T-cell (primary cell): ENCODE results near the gene ZNF205. TPM values are rescaled to one million over a fixed set of nuclear protein-coding genes. Genes with fewer than 3 reads are reported as not detected.

Experiments
- ATAC-seq, 4 experiments: fragments of 200-7000 bp in 3 of 4; fragments of 150-1000 bp in 1 of 4; cut with Tn5 transposase; replicated peaks in 1 of 4; 1 replicate in 3 of 4; 2 replicates in 1 of 4; pipeline ENCODE4 v1.10.0; 2021; ENCODE audit warnings: moderate library complexity in 3 of 4, mild to moderate bottlenecking in 2 of 4, moderate number of reproducible peaks in 1 of 4
- CTCF ChIA-PET, 2 donors: fragments of 300-600 bp; sonication (Branson Sonifier 250); formaldehyde crosslinking; loops; one replicate each; lab custom pipeline; 2022; ENCODE audit warnings: antibody characterized with exemption in 2 of 2; lab: Charles Lee
- POLR2A ChIA-PET, 2 donors: fragments of 300-600 bp; sonication (Branson Sonifier 250); formaldehyde crosslinking; loops; one replicate each; lab custom pipeline; 2022; ENCODE audit warnings: antibody characterized with exemption in 2 of 2; lab: Charles Lee
- DNase-seq, 35 experiments: peaks; one replicate each; pipeline versions ENCODE4 v3.0.0 to v3.0.0-alpha.2; 2013 to 2023
- H3K27ac ChIP-seq: one replicate; pipeline ENCODE4 v1.5.1; 2013; ENCODE audit warnings: low read length
- H3K27me3 ChIP-seq, 2 experiments: replicated peaks in 1 of 2; 1 replicate in 1 of 2; 2 replicates in 1 of 2; pipeline versions ENCODE4 v1.6.1 to v1.7.0; 2013; ENCODE audit warnings: low read length in 1 of 2, mixed read lengths in 1 of 2; ENCODE audit not compliant: control insufficient read depth in 2 of 2, insufficient read depth in 2 of 2; ENCODE audit errors: extremely low read depth in 1 of 2
- H3K36me3 ChIP-seq, 2 donors: 1 replicate in 1 of 2; 2 replicates in 1 of 2; pipeline versions ENCODE4 v1.6.1 to v1.7.0; 2013; ENCODE audit warnings: low read length in 1 of 2; ENCODE audit not compliant: control insufficient read depth in 2 of 2, insufficient read depth in 1 of 2; ENCODE audit errors: extremely low read depth in 1 of 2
- H3K4me1 ChIP-seq, 2 experiments: 1 replicate in 1 of 2; 2 replicates in 1 of 2; pipeline versions ENCODE4 v1.6.1 to v1.7.0; 2013; ENCODE audit warnings: low read length in 2 of 2, mixed read lengths in 1 of 2; ENCODE audit not compliant: insufficient read depth in 2 of 2, control insufficient read depth in 1 of 2; ENCODE audit errors: extremely low read depth in 1 of 2
- H3K4me3 ChIP-seq, 2 donors: 1 replicate in 1 of 2; 2 replicates in 1 of 2; pipeline versions ENCODE4 v1.5.1 to v1.7.0; 2013; ENCODE audit warnings: mild to moderate bottlenecking in 2 of 2, low read length in 1 of 2, moderate library complexity in 1 of 2; ENCODE audit not compliant: control insufficient read depth in 1 of 2; ENCODE audit errors: extremely low read depth in 1 of 2
- H3K9me3 ChIP-seq: 2 replicates; pipeline ENCODE4 v1.7.0; 2013
- H3K27ac Mint-ChIP-seq, 2 donors: one replicate each; pipeline ENCODE4 v1.8.0; 2020 to 2021; ENCODE audit warnings: mild to moderate bottlenecking in 2 of 2, mixed read lengths in 2 of 2
- H3K27me3 Mint-ChIP-seq, 2 donors: one replicate each; pipeline ENCODE4 v1.8.0; 2021 to 2022; ENCODE audit warnings: mixed read lengths in 2 of 2
- H3K36me3 Mint-ChIP-seq: one replicate; pipeline ENCODE4 v1.8.0; 2021; ENCODE audit warnings: mixed read lengths
- H3K4me1 Mint-ChIP-seq, 3 donors: one replicate each; pipeline ENCODE4 v1.8.0; 2020 to 2022; ENCODE audit warnings: mixed read lengths in 3 of 3, mild to moderate bottlenecking in 1 of 3
- H3K4me3 Mint-ChIP-seq, 3 donors: one replicate each; pipeline ENCODE4 v1.8.0; 2020 to 2022; ENCODE audit warnings: mild to moderate bottlenecking in 3 of 3, mixed read lengths in 3 of 3, moderate library complexity in 3 of 3
- H3K9me3 Mint-ChIP-seq, 3 donors: one replicate each; pipeline ENCODE4 v1.8.0; 2020 to 2022; ENCODE audit warnings: mixed read lengths in 3 of 3
- WGBS: methylation state at CpG from one replicate; pipeline ENCODE4 v1.1.5; 2013; ENCODE audit warnings: missing lambda C conversion rate; ENCODE audit not compliant: insufficient coverage; 5-methylcytosine and 5-hydroxymethylcytosine counted together
- total RNA-seq, 35 experiments: library from RNA in 6 of 35; stranded (reverse) in 6 of 35; fragments of 120-200 nt in 1 of 35; gene quantifications; one replicate each; pipeline versions ENCODE4 v1.2.1 to v1.2.4 and lab custom pipeline; 2013 to 2026

The ZNF205 gene
- total RNA-seq, 5 donors from 2014 or later (not counting 1 experiment from before 2014, with no cell fraction given): 0.38 TPM; not detected in 4

GRCh38 chr16:3106205-3106928, 6.0 kb upstream of the ZNF205 start:
- peak overlapping the region; percentile 79 to 86 (median 85) for H3K4me3 Mint-ChIP-seq
- no peaks in the 10 kb centered on the region for H3K27me3 Mint-ChIP-seq
- H3K36me3 Mint-ChIP-seq: no peaks in the 10 kb centered on the region
- CTCF ChIA-PET: interaction anchor here in 1 of 2 donors (0.9 to 1.1 kb wide), 2 partner anchors 21 to 23 kb away, joined by 3 to 6 read pairs; no protein-coding TSS in a partner anchor
- under 1% methylated on average over 71 of the region's 74 CpGs for WGBS
- peaks cover 0 to 2% of the 10 kb centered on the region in 2 experiments for H3K27me3 ChIP-seq
- H3K27ac ChIP-seq: peak overlapping the region; percentile 81
- peak overlapping the region; percentile 63 to 80 for H3K4me3 ChIP-seq
- no peaks in the 10 kb centered on the region for H3K9me3 ChIP-seq
- peak; percentile 69 to 93 (median 86) for DNase-seq
- H3K9me3 Mint-ChIP-seq: no peaks in the 10 kb centered on the region
- peaks cover 6 to 40% of the 10 kb centered on the region in 2 experiments for H3K4me1 ChIP-seq
- H3K27ac Mint-ChIP-seq: peak overlapping the region; percentile 90 to 92
- POLR2A ChIA-PET: interaction anchor here in 1 of 2 donors (0.7 kb wide), 1 partner anchor 77 kb away, joined by 3 read pairs; no protein-coding TSS in a partner anchor
- peak; percentile 89 to 95 (median 92) for ATAC-seq
- peaks cover 21 to 41% (median 40%) of the 10 kb centered on the region in 3 donors for H3K4me1 Mint-ChIP-seq
- H3K36me3 ChIP-seq: peaks cover 0 to under 1% of the 10 kb centered on the region in 2 donors

- no peaks in the 10 kb centered on the region for H3K27me3 Mint-ChIP-seq
- POLR2A ChIA-PET: interaction anchor here in 1 of 2 donors (0.6 kb wide), 1 partner anchor 29 kb away, joined by 3 read pairs; no protein-coding TSS in a partner anchor
- H3K9me3 Mint-ChIP-seq: no peaks in the 10 kb centered on the region
- CTCF ChIA-PET: interaction anchor here in 1 of 2 donors (0.6 kb wide), 1 partner anchor 27 kb away, joined by 3 read pairs; no protein-coding TSS in a partner anchor
- H3K27me3 ChIP-seq: peaks cover 0 to 26% of the 10 kb centered on the region in 2 experiments
- peaks cover 4% of the 10 kb centered on the region for H3K36me3 Mint-ChIP-seq
- DNase-seq (no peak), ATAC-seq (no peak)
- H3K36me3 ChIP-seq: peaks cover 0 to 4% of the 10 kb centered on the region in 2 donors
- H3K4me1 ChIP-seq: no peaks in the 10 kb centered on the region
- no peaks in the 10 kb centered on the region for H3K9me3 ChIP-seq
- H3K4me3 Mint-ChIP-seq: no peak overlapping the region
- H3K27ac Mint-ChIP-seq: no peak overlapping the region
- peaks cover 0 to 2% (median 0%) of the 10 kb centered on the region in 3 donors for H3K4me1 Mint-ChIP-seq
- no peak overlapping the region for H3K27ac ChIP-seq
- no peak overlapping the region for H3K4me3 ChIP-seq
- 74% methylated on average over 14 of the region's 19 CpGs for WGBS
These were observed 642 bp downstream of the ZNF205 start for GRCh38 chr16:3112881-3113574.

GRCh38 chr16:3113765-3114479, 1.5 kb downstream of the ZNF205 start:
- peaks cover 0 to 26% of the 10 kb centered on the region in 2 experiments for H3K27me3 ChIP-seq
- no peaks in the 10 kb centered on the region for H3K27me3 Mint-ChIP-seq
- peaks cover 0 to 2% (median 0%) of the 10 kb centered on the region in 3 donors for H3K4me1 Mint-ChIP-seq
- no peak overlapping the region for H3K27ac Mint-ChIP-seq
- POLR2A ChIA-PET: interaction anchor here in 1 of 2 donors (0.5 kb wide), 1 partner anchor 156 kb away, joined by 3 read pairs; no protein-coding TSS in a partner anchor
- peaks cover 4% of the 10 kb centered on the region for H3K36me3 Mint-ChIP-seq
- no peak overlapping the region for H3K4me3 ChIP-seq
- no peaks in the 10 kb centered on the region for H3K4me1 ChIP-seq
- no peaks in the 10 kb centered on the region for H3K9me3 Mint-ChIP-seq
- H3K27ac ChIP-seq: no peak overlapping the region
- peaks cover 0 to 4% of the 10 kb centered on the region in 2 donors for H3K36me3 ChIP-seq
- 82% methylated on average over 7 of the region's 17 CpGs for WGBS
- H3K9me3 ChIP-seq: no peaks in the 10 kb centered on the region
- ATAC-seq (no peak), DNase-seq (no peak)
- CTCF ChIA-PET: interaction anchor here in 1 of 2 donors (0.6 kb wide), 1 partner anchor 26 kb away, joined by 3 read pairs; no protein-coding TSS in a partner anchor
- no peak overlapping the region for H3K4me3 Mint-ChIP-seq

- Histone ChIP-seq H3K4me1 (no peaks in the 10 kb centered on the region), H3K27me3 (peaks cover 0 to 26% of the 10 kb centered on the region in 2 experiments), H3K36me3 (peaks cover 0 to 4% of the 10 kb centered on the region in 2 donors), H3K4me3 (no peak overlapping the region), H3K27ac (no peak overlapping the region), H3K9me3 (no peaks in the 10 kb centered on the region)
- CTCF ChIA-PET: interaction anchor here (0.6 to 0.7 kb wide), 3 partner anchors 13 to 102 kb away, joined by 3 to 4 read pairs (median 4); no protein-coding TSS in a partner anchor
- Mint-ChIP-seq H3K4me3 (no peak overlapping the region), H3K9me3 (no peaks in the 10 kb centered on the region), H3K27me3 (no peaks in the 10 kb centered on the region), H3K27ac (no peak overlapping the region), H3K36me3 (peaks cover 4% of the 10 kb centered on the region), H3K4me1 (no peaks in the 10 kb centered on the region)
- POLR2A ChIA-PET: interaction anchor here in 1 of 2 donors (0.6 kb wide), 1 partner anchor 40 kb away, joined by 3 read pairs; no protein-coding TSS in a partner anchor
- WGBS: 94% methylated on average over 10 of the region's 12 CpGs
- ATAC-seq (no peak), DNase-seq (no peak)
These were observed 2.6 kb downstream of the ZNF205 start for GRCh38 chr16:3115003-3115402.

- DNase-seq: no peak
- Mint-ChIP-seq H3K4me3 (no peak overlapping the region), H3K4me1 (no peaks in the 10 kb centered on the region), H3K27me3 (no peaks in the 10 kb centered on the region), H3K27ac (no peak overlapping the region), H3K36me3 (peaks cover 4% of the 10 kb centered on the region), H3K9me3 (no peaks in the 10 kb centered on the region)
- no peaks in the 10 kb centered on the region for H3K9me3 ChIP-seq
- no peaks in the 10 kb centered on the region for H3K4me1 ChIP-seq
- peaks cover 0 to 24% of the 10 kb centered on the region in 2 experiments for H3K27me3 ChIP-seq
- no peak overlapping the region for H3K27ac ChIP-seq
- peaks cover 0 to 4% of the 10 kb centered on the region in 2 donors for H3K36me3 ChIP-seq
- H3K4me3 ChIP-seq: no peak overlapping the region
- CTCF ChIA-PET: interaction anchor here (0.6 to 0.7 kb wide), 3 partner anchors 14 to 102 kb away, joined by 3 to 4 read pairs (median 4); no protein-coding TSS in a partner anchor
- POLR2A ChIA-PET: interaction anchor here in 1 of 2 donors (0.6 kb wide), 1 partner anchor 41 kb away, joined by 3 read pairs; no protein-coding TSS in a partner anchor
- ATAC-seq: no peak
- WGBS: 82% methylated on average over 9 of the region's 14 CpGs
These were observed 3.2 kb downstream of the ZNF205 start for GRCh38 chr16:3115561-3115960.
